GM21737 (cell line): Measurements from ENCODE around the gene ZFYVE26.
"Not testable (repeated sequence)": the region's sequence is repeated elsewhere in the genome, so short reads cannot be mapped to it uniquely, and the experiment has no call there.

ENCODE experiments used
- ATAC-seq: cut with Tn5 transposase; IDR thresholded peaks from one replicate; pipeline ENCODE4 v1.9.1; 2021; ENCODE audit warnings: mild to moderate bottlenecking, moderate library complexity; ENCODE audit not compliant: unreplicated experiment

ZFYVE26 gene

DNA sequence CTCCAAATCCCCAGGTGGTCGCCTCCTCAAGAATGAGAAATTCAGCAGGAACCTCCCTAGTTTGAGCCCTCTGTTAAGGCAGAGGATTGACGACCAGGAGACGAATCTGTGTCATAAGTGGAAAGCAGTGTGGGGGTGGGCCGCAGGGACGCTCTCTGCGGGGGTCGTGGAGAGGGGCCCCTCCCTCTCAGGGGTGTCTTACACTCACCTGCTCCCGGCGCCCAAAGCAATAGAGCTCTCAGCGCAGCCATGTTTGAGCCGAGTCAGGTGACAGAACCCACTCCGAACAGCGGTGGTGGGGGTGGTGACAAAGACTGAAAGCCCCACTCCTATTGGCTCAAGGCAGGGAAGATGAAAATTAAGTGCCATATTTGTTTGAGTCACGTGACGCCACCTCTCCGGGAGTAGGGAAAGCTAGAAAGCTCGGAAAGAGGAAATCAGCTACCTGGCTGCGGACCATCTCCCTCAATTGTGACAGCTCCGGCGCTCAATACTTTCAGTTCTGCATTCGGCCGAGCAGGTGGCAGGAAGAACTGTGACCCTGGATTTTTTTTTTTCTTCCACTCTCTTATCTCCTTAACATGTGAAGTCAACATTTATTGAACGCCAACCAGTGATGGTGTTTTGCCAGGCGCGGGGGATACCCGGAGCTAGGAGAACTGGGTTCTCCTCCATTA is at the start of gene ZFYVE26:
TSS of gene ZFYVE26 (minus strand) at position 265 of the 677 bp plus-strand sequence. CDS start 627 bp downstream, outside the sequence.
- ATAC-seq: peak; percentile 76

DNA sequence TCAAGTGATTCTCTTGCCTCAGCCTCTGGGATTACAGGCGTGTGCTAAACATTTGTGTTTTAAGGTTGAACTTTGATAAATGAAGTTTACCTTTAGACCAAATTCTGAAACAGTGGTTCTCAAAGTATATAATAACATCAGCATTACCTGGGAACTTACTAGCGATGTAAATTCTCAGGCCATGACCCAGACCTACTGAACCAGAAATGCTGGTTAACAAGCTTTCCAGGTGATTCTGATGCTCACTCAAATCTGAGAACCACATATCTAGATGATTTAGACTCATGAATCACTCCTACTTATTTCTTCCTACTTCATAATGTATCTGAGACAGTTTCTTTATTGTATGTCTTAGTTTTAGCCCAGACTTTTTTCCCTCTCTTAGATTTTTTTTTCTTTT is 46.8 kb upstream of the ZFYVE26 start:
- ATAC-seq: no peak

DNA sequence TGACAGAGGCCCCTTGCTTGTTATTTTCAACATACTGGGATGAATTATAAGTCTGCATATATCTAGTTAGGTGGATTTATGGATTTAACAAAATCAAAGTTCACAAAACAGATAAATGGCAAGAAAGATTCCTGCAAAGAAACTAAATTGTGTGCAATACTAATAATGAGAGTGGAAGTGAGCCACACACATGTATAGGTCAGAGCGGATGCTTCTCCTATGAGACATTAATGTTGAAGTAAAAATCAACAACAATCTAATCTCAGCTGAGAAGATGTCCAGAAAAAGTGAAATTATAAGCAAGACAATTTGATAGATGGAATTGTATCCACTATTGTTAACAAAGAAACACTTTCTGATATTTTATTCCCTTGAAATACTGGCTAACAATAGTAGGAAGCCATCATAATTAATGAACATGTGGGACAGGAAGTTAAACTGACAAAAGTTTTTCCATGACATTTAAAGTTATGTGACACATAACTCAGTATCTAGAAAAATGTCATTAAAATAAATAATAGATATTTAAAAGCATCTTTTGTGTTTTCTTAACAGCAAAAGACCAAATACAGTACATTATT is 42.9 kb upstream of the ZFYVE26 start:
- no peak for ATAC-seq

DNA sequence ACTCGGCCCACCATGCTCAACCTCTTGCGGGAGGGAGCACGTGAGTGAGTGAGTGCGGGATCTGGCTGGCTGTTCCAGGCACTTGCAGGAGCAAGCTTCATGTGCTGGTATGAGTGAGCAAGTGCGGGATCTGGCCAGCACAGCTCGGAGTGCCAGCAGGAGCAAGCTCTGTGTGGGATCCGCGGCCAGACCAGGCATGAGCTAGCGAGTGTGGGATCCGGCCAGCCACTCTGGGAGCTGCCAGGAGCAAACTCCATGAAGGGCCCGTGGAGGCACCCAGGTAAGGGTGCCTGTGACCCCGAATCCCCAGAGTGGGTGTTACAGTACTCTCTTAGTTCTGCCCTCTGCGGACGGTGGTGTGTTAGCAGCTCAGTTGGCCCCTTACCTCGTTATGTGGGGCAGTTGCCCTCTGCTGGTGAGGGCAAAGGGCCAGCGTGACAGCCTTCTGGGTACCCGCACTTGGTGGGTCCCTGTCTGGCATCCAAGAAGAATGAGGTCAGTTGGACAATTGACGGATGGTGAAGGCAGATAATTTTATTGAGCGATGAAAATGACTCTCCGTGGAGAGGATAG is 41.5 kb upstream of the ZFYVE26 start:
- ATAC-seq: no peak

DNA sequence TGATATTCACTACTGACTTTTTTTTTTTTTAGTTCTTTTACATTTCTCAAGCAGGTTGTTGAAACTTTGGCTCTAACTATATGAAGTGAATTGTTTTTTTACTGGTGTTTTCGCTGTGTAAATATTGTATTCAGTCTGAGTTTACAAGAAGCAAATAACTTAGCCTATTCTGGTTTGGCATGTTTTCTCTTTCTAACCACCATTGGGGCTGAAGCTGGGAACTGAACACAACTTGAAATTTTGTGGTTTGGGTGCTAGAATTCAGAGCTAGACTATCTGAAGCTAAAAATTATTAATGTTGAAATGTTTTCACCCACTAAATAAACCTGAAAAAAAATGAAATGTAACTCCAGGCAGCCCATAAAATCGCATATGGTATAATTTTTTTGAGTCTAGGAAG is 40.4 kb upstream of the ZFYVE26 start:
- no peak for ATAC-seq

DNA sequence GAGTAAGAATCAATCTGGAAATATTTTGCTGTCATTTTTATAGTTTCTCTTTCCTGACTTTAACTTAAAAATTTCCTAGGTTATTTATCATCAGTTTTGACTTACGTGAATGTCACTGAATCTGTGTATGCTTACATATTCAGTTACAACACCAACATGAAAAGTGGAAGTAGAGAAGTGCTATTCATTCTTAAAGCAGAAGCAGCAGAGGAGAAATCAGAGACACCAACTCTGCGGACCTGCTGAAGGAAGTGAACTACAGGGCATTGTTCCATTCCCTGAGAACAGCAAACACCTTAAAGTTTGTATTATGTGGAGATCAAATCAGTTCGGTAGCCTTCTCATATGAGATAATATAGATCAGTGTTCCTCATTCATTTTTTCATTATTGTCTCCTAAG is 37.3 kb upstream of the ZFYVE26 start:
- no peak for ATAC-seq

DNA sequence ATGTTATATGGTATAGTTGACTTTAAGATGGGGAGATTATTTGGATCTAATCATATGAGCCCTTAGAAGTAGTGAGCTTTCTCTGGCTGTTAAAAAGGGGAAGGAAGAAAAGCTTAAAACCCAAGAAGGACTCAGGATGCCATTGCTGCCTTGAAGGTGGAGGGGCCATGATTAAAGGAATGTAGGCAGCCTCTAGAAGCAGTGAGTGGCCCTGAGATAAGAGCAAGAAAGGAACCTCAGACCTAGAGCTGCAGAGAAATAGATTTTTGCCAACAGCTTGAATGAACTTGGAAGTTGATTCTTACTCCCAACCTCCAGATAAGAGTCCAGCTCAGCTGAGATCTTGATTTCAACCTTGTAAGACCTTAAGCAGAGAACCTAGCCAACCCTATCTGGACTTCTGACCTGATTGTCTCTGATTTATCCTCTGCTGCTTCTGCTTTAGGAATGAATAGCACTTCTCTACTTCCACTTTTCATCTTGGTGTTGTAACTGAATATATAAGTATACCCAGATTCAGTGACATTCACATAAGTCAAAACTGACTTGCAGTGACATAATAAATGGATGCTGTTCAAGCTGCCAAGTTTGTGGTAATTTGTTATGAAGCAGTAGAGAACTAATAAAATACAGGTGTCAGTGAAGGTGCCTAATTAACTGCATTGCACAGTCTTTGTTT is 36.7 kb upstream of the ZFYVE26 start:
- no peak for ATAC-seq

DNA sequence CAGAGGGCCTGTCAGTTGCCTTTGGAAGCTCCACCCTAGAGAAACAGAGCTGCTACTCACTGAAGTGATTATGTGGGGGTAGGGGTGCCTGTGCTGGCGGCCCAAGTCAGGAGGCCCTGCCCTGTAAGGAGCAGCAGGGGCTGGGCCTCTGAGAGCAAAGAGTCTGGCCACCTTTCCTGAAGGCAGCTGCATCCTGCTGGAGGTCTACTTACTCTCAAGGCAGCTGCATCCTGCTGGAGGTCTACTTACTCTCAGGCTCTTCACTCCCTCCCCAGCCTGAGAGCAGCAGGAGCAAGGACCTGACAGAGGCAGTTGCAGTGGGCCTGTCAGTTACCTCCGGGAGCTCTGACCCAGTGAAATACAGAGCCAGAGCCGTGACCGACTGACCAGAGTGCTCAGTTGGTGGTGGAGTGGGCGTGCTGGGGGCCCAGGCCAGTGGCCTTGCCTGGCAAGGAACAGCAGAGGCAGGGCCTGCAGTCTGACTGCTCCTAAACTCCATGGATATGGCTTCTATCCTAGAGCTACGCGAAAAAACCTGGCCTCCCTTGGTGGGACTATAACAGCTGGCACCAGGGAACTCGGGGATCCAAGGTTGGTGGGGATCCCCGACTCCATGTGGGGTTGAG is 35.5 kb upstream of the ZFYVE26 start:
- ATAC-seq: no peak

DNA sequence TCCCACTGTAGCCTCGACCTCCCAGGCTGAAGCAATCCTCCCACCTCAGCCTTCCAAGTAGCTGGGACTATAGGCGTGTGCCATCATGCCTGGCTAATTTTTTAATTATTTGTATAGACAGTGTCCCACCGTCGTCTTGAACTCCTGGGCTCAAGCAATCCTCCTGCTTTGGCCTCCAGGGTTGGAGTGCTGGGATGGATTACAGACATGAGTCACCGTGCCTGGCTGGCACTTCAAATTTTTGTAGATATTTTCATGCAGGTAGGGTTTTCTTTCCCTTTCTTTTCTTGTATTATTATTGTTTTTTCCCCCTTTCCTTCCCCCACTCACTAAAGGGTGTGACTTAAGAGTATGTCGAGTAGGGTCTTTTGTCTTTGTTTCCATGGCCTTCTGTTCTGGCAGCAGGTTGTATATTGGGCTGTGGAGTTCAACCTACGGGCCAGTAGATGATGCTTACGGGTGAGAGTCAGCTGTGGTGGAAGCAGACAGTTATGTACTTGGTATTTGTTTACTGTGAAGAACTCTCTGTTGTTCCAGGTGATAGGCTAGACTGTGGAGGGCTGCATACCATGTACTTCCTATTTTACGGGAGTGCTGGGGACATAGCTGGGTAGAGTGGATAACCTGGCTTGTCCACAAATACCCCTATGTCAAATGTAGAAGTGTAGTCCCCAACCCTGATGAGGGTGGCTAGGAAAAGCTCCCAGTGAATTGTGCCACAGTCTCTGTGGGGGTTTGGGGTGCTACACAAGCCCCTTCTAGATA is 33.9 kb upstream of the ZFYVE26 start:
- no peak for ATAC-seq

DNA sequence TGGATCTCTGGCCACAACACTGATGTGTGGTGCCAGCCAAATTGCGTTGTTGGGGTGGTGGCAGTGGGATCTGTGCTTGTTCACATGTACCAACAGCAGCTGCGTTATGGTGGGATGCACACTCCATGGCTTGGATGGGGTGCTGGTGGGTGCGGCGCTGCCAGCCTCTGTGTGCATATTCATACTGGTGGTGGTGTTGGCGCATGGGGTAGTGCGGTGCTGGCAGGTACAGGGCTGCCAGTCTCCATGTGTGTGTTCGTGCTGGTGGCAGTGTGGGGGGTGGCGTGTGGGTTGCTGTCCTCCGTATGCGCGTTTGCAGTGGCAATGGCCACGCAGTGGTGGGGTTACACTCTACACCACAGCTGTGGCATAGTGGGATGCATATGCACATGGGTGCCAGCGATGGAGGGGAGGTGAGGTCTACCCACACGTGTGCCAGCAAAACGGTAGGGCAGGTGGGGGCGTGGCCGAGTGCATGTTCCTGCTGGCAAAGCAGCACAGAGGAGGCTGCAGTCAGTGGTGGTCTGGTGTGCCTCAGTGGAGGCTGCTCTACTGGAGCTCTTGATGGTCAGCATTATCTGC is 29.7 kb upstream of the ZFYVE26 start:
- no peak for ATAC-seq

DNA sequence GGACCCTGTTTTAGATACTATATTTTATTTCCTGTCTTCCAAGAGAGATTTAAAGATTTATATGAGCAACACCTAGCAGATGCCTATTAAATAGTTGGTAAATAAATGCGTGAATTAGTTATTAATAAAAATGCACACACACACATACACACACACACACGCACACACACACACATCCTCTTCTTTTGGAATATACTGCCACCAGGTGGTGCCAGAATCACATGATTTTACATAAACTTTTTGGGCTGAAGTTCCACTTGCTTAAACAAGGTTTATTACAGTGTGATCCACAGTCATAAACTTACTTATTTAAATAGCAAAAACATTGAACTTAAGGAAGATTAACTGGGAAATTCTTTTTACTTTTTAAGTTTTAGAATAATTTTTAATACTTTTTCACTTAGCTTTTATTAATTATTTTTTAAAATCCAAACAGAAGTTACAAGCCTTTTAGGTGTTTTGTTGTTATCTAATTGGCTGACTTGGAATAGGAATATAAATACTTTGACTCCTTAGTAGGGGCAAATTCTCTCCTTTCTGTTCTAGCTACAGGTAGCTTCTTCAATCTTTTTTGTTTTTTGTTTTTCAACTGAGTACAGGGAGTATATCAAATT is 20.7 kb upstream of the ZFYVE26 start:
- no peak for ATAC-seq

DNA sequence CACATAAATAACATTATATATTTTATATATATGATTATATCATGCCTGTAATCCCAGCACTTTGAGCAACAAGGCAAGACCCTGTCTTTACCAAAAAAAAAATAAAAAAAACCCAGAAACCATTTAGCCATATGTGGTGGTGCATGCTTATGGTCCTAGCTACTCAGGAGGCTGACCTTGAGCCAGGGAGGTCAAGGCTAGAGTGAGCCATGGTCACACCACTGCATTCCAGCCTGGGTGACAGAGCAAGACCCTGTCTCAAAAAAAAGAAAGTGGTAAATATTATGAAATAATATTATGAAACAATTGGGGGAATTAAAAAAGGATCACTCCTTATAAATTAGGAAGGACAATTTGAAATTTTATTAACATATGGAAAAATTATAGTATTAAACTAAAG is 19.2 kb upstream of the ZFYVE26 start:
- no peak for ATAC-seq

DNA sequence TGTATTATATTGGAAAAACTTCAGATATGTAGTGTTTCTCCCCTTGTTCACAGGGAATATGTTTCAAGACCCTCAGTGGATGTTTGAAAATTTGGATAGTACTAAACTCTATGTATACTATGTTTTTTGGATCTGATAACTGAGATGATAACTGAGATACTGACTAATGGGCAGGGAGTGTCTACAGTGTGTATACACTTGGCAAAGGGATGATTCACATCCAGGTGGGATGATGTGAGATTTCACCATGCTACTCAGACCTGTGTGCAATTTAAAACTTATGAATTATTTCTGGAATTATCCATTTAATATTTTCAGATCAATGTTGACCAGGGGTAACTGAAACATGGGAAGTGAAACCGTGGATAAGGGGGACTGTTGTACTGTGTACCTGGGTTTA is 17.0 kb upstream of the ZFYVE26 start:
- ATAC-seq: no peak

DNA sequence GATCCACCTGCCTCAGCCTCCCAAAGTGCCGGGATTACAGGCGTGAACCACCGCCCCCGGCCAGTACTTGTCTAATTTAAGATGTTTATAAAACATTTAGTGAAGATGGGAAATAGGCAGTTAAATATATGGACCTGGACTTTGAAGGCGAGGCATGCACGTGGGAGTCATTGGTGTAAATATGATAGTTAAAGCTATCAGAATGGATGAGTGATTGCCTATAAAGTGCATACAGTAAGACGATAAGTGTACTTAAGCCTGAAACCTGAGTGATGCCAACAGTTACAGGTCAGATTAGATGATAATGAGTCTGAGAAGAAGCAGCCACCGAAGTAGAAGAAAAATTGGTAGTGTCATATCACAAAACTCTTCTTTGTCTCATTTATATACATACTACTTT is 14.7 kb upstream of the ZFYVE26 start:
- no peak for ATAC-seq

DNA sequence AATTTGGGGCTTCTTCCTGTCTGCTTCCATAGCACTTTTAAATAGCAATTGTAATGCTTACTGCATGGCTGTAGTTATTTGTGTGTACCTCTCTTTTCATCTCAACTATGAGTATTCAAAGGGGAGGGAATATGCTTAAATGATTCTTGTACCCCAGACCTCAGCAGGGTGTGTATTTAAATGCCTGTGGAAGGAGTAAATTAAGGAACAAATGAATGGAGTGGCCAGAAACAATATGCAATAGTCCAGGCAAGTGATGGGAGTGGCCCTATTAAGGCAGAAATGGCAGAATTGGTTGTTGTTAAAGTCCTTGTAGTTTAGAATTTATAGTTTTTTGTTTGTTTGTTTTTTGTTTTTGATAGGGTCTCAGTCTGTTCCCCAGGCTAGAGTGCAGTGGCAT is 4.7 kb upstream of the ZFYVE26 start:
- no peak for ATAC-seq

DNA sequence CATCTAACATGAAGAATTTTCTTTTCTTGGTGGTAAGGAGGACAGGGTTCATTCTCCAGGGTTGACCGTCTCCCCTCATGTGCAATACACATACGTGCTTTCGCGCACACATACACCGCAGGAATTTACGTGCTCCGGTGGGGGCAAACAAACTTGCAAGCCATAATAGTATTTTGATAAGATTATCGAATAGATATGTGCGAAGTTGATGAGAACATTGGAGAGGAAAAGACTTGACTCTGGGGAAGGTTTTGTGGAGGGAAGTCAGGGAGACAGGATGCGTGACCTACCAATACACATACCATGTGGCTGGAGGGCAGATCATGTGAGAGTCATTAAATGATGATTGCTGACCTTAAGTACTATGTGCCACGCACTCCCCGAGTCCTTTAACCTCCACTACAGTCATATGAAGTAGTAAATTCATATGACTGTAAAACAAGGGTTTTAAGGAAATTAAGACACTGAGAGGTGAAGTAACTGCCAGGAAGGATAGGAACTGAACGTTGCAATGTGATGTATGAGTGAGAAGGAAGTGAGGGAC is 4.1 kb upstream of the ZFYVE26 start:
- ATAC-seq: no peak

DNA sequence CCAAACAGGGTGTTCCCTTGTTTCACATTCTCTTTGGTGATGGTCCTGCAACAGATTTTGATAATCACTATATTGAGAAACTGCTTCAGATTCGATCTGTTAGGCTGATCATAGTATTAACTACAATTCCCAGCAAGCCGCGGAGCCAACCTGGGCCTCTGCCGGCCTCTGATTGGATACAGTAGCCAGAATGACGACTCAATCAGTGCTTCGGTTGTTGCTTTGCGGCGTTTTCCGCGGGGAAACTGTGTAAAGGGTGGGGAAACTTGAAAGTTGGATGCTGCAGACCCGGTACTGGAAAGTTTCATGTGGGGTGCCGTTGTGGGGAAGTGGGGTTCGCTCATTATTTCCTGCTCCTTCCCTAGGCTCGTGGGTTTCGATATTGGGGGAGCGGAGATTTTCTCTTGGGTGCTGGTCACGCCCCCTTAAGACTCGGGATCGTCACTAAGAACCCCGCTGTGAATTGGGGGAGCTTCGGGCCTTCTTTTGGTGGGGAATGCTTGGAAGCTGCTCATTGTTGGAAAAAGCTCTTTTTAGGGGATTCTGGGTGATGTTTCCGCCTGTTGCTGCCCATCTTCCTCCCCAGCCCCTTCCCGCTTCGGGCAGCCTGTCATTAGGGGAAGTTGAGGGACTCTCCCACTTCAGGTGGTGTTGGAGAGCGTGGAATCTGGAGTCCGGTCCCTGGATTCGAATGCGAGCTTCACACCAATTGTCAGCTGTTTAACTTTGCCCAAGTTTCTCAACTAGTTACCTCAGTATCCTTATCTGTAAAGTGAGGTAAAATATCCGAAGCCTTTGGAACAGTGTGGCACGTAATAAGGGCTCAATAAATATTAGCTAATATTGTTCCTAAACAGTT is 3.4 kb upstream of the ZFYVE26 start, which contains the start of gene RAD51B:
TSS of gene RAD51B (plus strand) at position 217 of the 859 bp plus-strand sequence.
- peak; percentile 49 for ATAC-seq

DNA sequence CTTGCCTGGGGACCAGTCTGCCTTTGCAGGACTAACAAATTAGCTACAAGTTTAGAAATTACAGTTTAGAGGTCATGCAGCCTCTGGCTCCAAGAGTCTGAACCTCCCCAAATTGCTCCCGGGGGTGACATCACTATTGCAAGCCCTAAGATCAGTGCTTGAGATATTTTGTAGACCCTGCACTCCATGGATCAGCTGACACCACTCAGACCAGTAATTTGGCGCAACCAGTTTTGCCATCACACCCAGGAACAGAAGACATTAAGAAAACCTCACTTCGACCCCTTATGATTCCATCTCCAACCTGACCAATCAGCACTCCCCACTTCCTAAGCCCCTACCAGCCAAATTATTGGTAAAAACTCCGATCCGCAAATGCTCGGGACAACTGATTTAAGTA is 2.1 kb upstream of the ZFYVE26 start:
- not testable (repeated sequence) for ATAC-seq
